Keratinocyte (primary cell): ENCODE measurements around the gene TRAK2. TPM values are rescaled to one million over a fixed set of nuclear protein-coding genes. Genes with fewer than 3 reads are reported as not detected.

ENCODE experiments used
- DNase-seq: peaks from one replicate; pipeline ENCODE4 v3.0.0-alpha.2; 2011; ENCODE audit warnings: low read depth, missing footprints, low spot score
- FAIRE-seq: peaks from 2 replicates; lab custom pipeline; 2011; peaks lifted over from hg19 to GRCh38; lab: Jason Lieb, UNC
- H2AFZ ChIP-seq: 2 replicates; pipeline ENCODE4 v1.6.0; 2012; ENCODE audit warnings: low read length, control low read depth, inconsistent platforms; ENCODE audit not compliant: control insufficient read depth
- H3K27ac ChIP-seq: 2 replicates; pipeline ENCODE4 v1.5.1; 2011; ENCODE audit warnings: low read length; ENCODE audit not compliant: control insufficient read depth, insufficient read depth
- H3K27me3 ChIP-seq: 3 replicates; pipeline ENCODE4 v1.6.0; 2011; ENCODE audit warnings: low read length; ENCODE audit not compliant: control insufficient read depth, insufficient read depth; ENCODE audit errors: extremely low read depth
- H3K36me3 ChIP-seq, 2 experiments: 2 replicates in 1 of 2; 3 replicates in 1 of 2; pipeline ENCODE4 v1.5.1; 2011; ENCODE audit warnings: low read length in 2 of 2, mild to moderate bottlenecking in 1 of 2; ENCODE audit not compliant: control insufficient read depth in 2 of 2, insufficient read depth in 2 of 2; ENCODE audit errors: extremely low read depth in 1 of 2
- H3K4me1 ChIP-seq: 3 replicates; pipeline ENCODE4 v1.5.1; 2011; ENCODE audit warnings: low read length; ENCODE audit not compliant: control insufficient read depth, insufficient read depth; ENCODE audit errors: extremely low read depth
- H3K4me2 ChIP-seq: 3 replicates; pipeline ENCODE4 v1.6.0; 2011; ENCODE audit warnings: low read depth, low read length; ENCODE audit not compliant: control insufficient read depth, insufficient read depth; ENCODE audit errors: extremely low read depth
- H3K4me3 ChIP-seq, 3 experiments: fragments of 200-600 bp in 1 of 3; sonication (generic) in 1 of 3; 2 replicates in 2 of 3; 3 replicates in 1 of 3; pipeline ENCODE4 v1.5.1; 2011 to 2016; ENCODE audit warnings: low read length in 3 of 3, mild to moderate bottlenecking in 3 of 3, control low read depth in 2 of 3, inconsistent platforms in 1 of 3, low read depth in 1 of 3, mixed read lengths in 1 of 3, mixed run types in 1 of 3, moderate library complexity in 1 of 3; ENCODE audit not compliant: control insufficient read depth in 2 of 3, insufficient read depth in 2 of 3; ENCODE audit errors: extremely low read depth in 1 of 3
- H3K79me2 ChIP-seq: 2 replicates; pipeline ENCODE4 v1.6.0; 2012; ENCODE audit warnings: low read length; ENCODE audit not compliant: control insufficient read depth, insufficient read depth
- H3K9ac ChIP-seq: 3 replicates; pipeline ENCODE4 v1.6.0; 2011; ENCODE audit warnings: low read length; ENCODE audit not compliant: control insufficient read depth, insufficient read depth; ENCODE audit errors: extremely low read depth
- H3K9me1 ChIP-seq: 3 replicates; pipeline ENCODE4 v1.6.0; 2011; ENCODE audit warnings: low read length; ENCODE audit not compliant: control insufficient read depth, insufficient read depth; ENCODE audit errors: extremely low read depth
- H3K9me3 ChIP-seq: 2 replicates; pipeline ENCODE4 v1.5.1; 2012; ENCODE audit warnings: low read depth, low read length; ENCODE audit not compliant: control insufficient read depth
- H4K20me1 ChIP-seq: 3 replicates; pipeline ENCODE4 v1.6.0; 2011; ENCODE audit warnings: low read length; ENCODE audit not compliant: control insufficient read depth, insufficient read depth; ENCODE audit errors: extremely low read depth
- EZH2 ChIP-seq: IDR thresholded peaks from one replicate; pipeline ENCODE4 v1.6.1; 2012; ENCODE audit warnings: inconsistent platforms, mild to moderate bottlenecking, low read length, moderate library complexity
- dilution Hi-C: fragments of 300-500 bp; cut with MboI; formaldehyde crosslinking; loops from one replicate; pipeline ENCODE4 v1.7.0; 2020; ENCODE audit warnings: low sequenced_read_pairs; ENCODE audit not compliant: extremely low pct_ligation_motif_present
- polyA plus RNA-seq, 5 experiments: library from polyadenylated mRNA; depleted of rRNA in 3 of 5; stranded (reverse) in 3 of 5; stranded (forward) in 1 of 5; unstranded in 1 of 5; fragments of >200 nt; gene quantifications; 1 replicate in 1 of 5; 2 replicates in 3 of 5; 3 replicates in 1 of 5; pipeline versions ENCODE4 v1.2.1 to v1.2.3, GENCODE V29; 2011 to 2012; ENCODE audit warnings: missing spikeins in 2 of 5, low read depth in 1 of 5, low replicate concordance in 1 of 5
- TF ChIP-seq, protein P1 (sequence below), 3 experiments: IDR thresholded peaks in 1 of 3; conservative IDR thresholded peaks in 1 of 3; optimal IDR thresholded peaks in 1 of 3; 2 replicates in 2 of 3; 3 replicates in 1 of 3; pipeline versions ENCODE3 to v1.5.1; 2011; ENCODE audit warnings: low read length in 3 of 3, mild to moderate bottlenecking in 3 of 3, moderate library complexity in 2 of 3, control low read depth in 1 of 3, inconsistent platforms in 1 of 3; ENCODE audit not compliant: insufficient read depth in 2 of 3; ENCODE audit errors: extremely low read depth in 1 of 3

Gene TRAK2
- polyA plus RNA-seq, 1 donor (not counting 4 experiments of a cell fraction or from before 2014, with no cell fraction given): 12.9 TPM

DNA sequence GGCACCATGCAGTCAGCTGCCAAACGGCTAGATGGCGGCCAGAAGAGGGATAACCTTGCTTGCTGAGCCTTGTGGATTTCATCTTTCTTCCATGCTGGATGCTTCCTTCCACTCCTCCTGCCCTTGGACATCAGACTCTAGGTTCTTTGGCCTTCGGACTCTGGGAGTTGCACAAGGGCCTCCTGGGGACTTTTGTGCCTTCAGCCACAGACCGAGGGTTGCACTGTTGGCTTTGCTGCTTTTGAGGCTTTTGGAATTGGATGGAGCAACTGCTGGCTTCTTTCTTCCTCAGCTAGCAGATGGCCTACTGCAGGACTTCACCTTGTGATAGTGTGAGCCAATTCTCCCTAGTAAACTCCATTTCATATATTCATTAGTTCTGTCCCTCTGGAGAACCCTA lies 31.3 kb upstream of the TRAK2 start:
- H2AFZ ChIP-seq: no peak overlapping the region
- DNase-seq (no peak), FAIRE-seq (no peak)
- H3K4me1 ChIP-seq: no peaks in the 10 kb centered on the region
- no peak overlapping the region for H3K4me3 ChIP-seq
- H4K20me1 ChIP-seq: no peaks in the 10 kb centered on the region
- H3K4me2 ChIP-seq: no peak overlapping the region
- H3K36me3 ChIP-seq: no peaks in the 10 kb centered on the region
- H3K9ac ChIP-seq: no peak overlapping the region
- no peaks in the 10 kb centered on the region for H3K79me2 ChIP-seq
- dilution Hi-C loops: no loop called here
- no peak overlapping the region for H3K27ac ChIP-seq
- H3K9me3 ChIP-seq: no peaks in the 10 kb centered on the region
- no peaks in the 10 kb centered on the region for H3K27me3 ChIP-seq
- TF ChIP-seq EZH2: no peak
- TF ChIP-seq, protein P1, sequence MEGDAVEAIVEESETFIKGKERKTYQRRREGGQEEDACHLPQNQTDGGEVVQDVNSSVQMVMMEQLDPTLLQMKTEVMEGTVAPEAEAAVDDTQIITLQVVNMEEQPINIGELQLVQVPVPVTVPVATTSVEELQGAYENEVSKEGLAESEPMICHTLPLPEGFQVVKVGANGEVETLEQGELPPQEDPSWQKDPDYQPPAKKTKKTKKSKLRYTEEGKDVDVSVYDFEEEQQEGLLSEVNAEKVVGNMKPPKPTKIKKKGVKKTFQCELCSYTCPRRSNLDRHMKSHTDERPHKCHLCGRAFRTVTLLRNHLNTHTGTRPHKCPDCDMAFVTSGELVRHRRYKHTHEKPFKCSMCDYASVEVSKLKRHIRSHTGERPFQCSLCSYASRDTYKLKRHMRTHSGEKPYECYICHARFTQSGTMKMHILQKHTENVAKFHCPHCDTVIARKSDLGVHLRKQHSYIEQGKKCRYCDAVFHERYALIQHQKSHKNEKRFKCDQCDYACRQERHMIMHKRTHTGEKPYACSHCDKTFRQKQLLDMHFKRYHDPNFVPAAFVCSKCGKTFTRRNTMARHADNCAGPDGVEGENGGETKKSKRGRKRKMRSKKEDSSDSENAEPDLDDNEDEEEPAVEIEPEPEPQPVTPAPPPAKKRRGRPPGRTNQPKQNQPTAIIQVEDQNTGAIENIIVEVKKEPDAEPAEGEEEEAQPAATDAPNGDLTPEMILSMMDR (optimal IDR thresholded peaks at IDR 0.05 in 1 of 3, IDR thresholded peaks at IDR 0.05 in 1 of 3, conservative IDR thresholded peaks at IDR 0.05 in 1 of 3; ENCODE audit: extremely low read depth in 1 of 3, insufficient read depth in 2 of 3, low read length in 3 of 3): no peak
- H3K9me1 ChIP-seq: no peaks in the 10 kb centered on the region

DNA sequence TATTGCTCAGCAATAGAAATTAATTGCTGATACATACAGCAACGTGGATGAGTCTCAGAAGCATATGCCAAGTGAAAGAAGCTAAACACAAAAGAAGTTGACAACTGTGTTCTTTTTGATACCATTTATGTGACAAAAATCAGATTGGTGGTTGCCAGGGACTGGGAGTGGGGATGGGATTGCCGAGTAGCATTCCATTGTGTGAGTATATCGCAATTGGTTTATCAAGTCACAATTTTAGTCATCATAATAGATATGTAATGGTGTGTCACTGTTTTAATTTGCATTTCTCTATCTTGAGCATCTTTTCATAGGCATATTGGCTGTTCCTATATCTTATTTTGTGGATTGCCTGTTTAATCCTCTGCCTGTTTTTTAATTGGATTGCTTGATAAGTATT lies 21.2 kb upstream of the TRAK2 start:
- no peak for DNase-seq
- no peaks in the 10 kb centered on the region for H3K9me1 ChIP-seq
- TF ChIP-seq, protein P1 (optimal IDR thresholded peaks at IDR 0.05 in 1 of 3, IDR thresholded peaks at IDR 0.05 in 1 of 3, conservative IDR thresholded peaks at IDR 0.05 in 1 of 3; ENCODE audit: extremely low read depth in 1 of 3, insufficient read depth in 2 of 3, low read length in 3 of 3): no peak
- no peak for TF ChIP-seq EZH2
- H2AFZ ChIP-seq: no peak overlapping the region
- H3K4me3 ChIP-seq: no peak overlapping the region
- no peak for FAIRE-seq
- no peak overlapping the region for H3K4me2 ChIP-seq
- no peaks in the 10 kb centered on the region for H3K27me3 ChIP-seq
- dilution Hi-C loops: no loop called here
- H3K9ac ChIP-seq: no peak overlapping the region
- H3K79me2 ChIP-seq: no peaks in the 10 kb centered on the region
- H4K20me1 ChIP-seq: no peaks in the 10 kb centered on the region
- H3K4me1 ChIP-seq: peaks cover 16% of the 10 kb centered on the region
- H3K36me3 ChIP-seq: peaks cover 0 to 7% of the 10 kb centered on the region in 2 experiments
- H3K27ac ChIP-seq: no peak overlapping the region
- no peaks in the 10 kb centered on the region for H3K9me3 ChIP-seq
